RWPE2 (cell line): Measurements from ENCODE around the gene CDH12.

Experiments
- ATAC-seq: fragments of 200-7000 bp; cut with Tn5 transposase; 3 replicates; pipeline ENCODE4 v1.9.1; 2021; ENCODE audit warnings: low read depth
- DNase-seq: peaks from one replicate; pipeline ENCODE4 v3.0.0-alpha.2; 2020; ENCODE audit warnings: low spot score
- H3K27ac ChIP-seq: fragments of 450-650 bp; 2 replicates; pipeline ENCODE4 v1.5.1; 2017; ENCODE audit warnings: mild to moderate bottlenecking; ENCODE audit not compliant: poor library complexity, severe bottlenecking
- H3K27me3 ChIP-seq: fragments of 250-450 bp; sonication (Bioruptor Pico); 2 replicates; pipeline ENCODE4 v1.5.1; 2021; ENCODE audit warnings: mild to moderate bottlenecking, moderate library complexity; ENCODE audit not compliant: insufficient read depth, poor library complexity, severe bottlenecking
- H3K36me3 ChIP-seq: fragments of 250-450 bp; sonication (Bioruptor Pico); 2 replicates; pipeline ENCODE4 v1.5.1; 2020; ENCODE audit warnings: low read depth, mild to moderate bottlenecking, moderate library complexity
- H3K4me1 ChIP-seq: fragments of 250-450 bp; sonication (Bioruptor Pico); 2 replicates; pipeline ENCODE4 v1.5.1; 2021; ENCODE audit warnings: mild to moderate bottlenecking, moderate library complexity; ENCODE audit not compliant: insufficient read depth, poor library complexity, severe bottlenecking
- H3K4me3 ChIP-seq: fragments of 250-450 bp; sonication (Bioruptor Pico); 2 replicates; pipeline ENCODE4 v1.5.1; 2021; ENCODE audit warnings: mild to moderate bottlenecking, moderate library complexity; ENCODE audit not compliant: severe bottlenecking
- H3K9me3 ChIP-seq: fragments of 250-450 bp; sonication (Bioruptor Pico); 2 replicates; pipeline ENCODE4 v1.5.1; 2021; ENCODE audit warnings: mild to moderate bottlenecking, moderate library complexity; ENCODE audit not compliant: severe bottlenecking
- CTCF ChIP-seq: fragments of 450-650 bp; IDR thresholded peaks from one replicate; pipeline ENCODE4 v1.5.1; 2017; ENCODE audit warnings: mild to moderate bottlenecking, moderate library complexity; ENCODE audit not compliant: poor library complexity, severe bottlenecking

CDH12 gene

DNA sequence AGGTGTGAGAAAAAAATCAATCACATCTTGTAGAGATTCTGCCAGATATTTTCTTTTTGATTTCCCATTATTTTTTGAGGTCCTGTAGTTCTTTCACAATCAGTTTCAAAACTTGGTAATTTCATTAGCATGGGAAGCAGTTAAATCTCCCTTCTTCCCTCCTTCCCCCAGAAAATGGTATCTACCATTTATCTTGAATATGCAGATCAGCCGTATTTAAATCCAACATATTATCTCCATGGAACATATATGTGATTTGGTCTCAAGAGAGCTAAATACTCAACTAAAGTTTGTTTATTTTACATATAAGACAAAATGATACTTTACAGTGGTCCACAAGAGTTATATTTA is 1034.8 kb downstream of the CDH12 start:
- Histone ChIP-seq H3K27me3 (peaks cover 23% of the 10 kb centered on the region), H3K4me3 (no peak overlapping the region), H3K9me3 (no peaks in the 10 kb centered on the region), H3K27ac (no peak overlapping the region), H3K36me3 (no peaks in the 10 kb centered on the region), H3K4me1 (peaks cover 7% of the 10 kb centered on the region)
- TF ChIP-seq CTCF, result no peak
- no peak for DNase-seq
- ATAC-seq, result no peak

- peak; percentile 88 for TF ChIP-seq CTCF
- Histone ChIP-seq H3K36me3 (no peaks in the 10 kb centered on the region), H3K27ac (no peak overlapping the region), H3K4me3 (no peak overlapping the region), H3K9me3 (no peaks in the 10 kb centered on the region), H3K27me3 (peaks cover 23% of the 10 kb centered on the region), H3K4me1 (peaks cover 2% of the 10 kb centered on the region)
- ATAC-seq (no peak), DNase-seq (no peak)
Observed at GRCh38 chr5:21817668-21818369, 1035.3 kb downstream of the CDH12 start.

- Histone ChIP-seq H3K4me1 (peaks cover 12% of the 10 kb centered on the region), H3K4me3 (no peak overlapping the region), H3K36me3 (no peaks in the 10 kb centered on the region), H3K27me3 (no peaks in the 10 kb centered on the region), H3K27ac (no peak overlapping the region), H3K9me3 (no peaks in the 10 kb centered on the region)
- ATAC-seq (no peak), DNase-seq (no peak)
- TF ChIP-seq CTCF, result peak; percentile 88
Observed at GRCh38 chr5:21810737-21811316, 1042.3 kb downstream of the CDH12 start.

- TF ChIP-seq CTCF, result no peak
- Histone ChIP-seq H3K9me3 (no peaks in the 10 kb centered on the region), H3K27ac (no peak overlapping the region), H3K27me3 (no peaks in the 10 kb centered on the region), H3K4me1 (peaks cover 12% of the 10 kb centered on the region), H3K4me3 (no peak overlapping the region), H3K36me3 (no peaks in the 10 kb centered on the region)
- DNase-seq (no peak), ATAC-seq (no peak)
Observed at GRCh38 chr5:21809611-21810010, 1043.5 kb downstream of the CDH12 start.

DNA sequence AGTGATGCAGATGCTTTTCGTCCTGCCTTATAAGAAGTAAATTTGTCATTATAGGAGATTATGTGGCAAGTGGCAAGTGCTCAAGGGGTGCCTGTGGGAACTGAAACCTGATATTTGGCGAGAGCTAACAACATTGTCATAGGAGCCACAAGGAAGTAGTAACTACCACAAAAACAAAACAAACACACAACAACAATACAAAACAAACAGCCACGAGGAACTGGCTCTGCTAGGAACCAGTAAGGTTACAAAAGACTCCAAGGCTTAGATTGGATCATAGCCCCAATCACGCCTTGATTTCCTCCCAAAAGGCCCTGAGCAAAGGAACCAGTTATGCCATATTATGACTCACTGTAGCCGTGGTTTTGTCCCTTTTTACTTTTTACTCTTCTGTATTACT is 1045.2 kb downstream of the CDH12 start:
- H3K4me1 ChIP-seq, result peaks cover 12% of the 10 kb centered on the region
- TF ChIP-seq CTCF, result no peak
- ATAC-seq (peak; percentile 40; the same call in 1 of the 3 replicates), DNase-seq (no peak)
- no peak overlapping the region for H3K27ac ChIP-seq
- no peaks in the 10 kb centered on the region for H3K36me3 ChIP-seq
- H3K4me3 ChIP-seq, result no peak overlapping the region
- no peaks in the 10 kb centered on the region for H3K27me3 ChIP-seq
- H3K9me3 ChIP-seq, result no peaks in the 10 kb centered on the region
